Head of caudate nucleus (tissue), 42 donors: ENCODE results near the gene ZNF853.
"Not testable (repeated sequence)": the region's sequence is repeated elsewhere in the genome, so short reads cannot be mapped to it uniquely, and the experiment has no call there.

Source experiments
- DNase-seq, 42 donors: peaks; one replicate each; pipeline versions ENCODE4 v3.0.0 to v3.0.0-alpha.2; 2020 to 2021; ENCODE audit warnings: mixed read lengths in 7 of 42
- intact Hi-C: fragments of 100-400 bp; cut with DNase I; formaldehyde crosslinking; loops from one replicate; pipeline ENCODE4 v1.15.0; 2022

Gene ZNF853

DNA sequence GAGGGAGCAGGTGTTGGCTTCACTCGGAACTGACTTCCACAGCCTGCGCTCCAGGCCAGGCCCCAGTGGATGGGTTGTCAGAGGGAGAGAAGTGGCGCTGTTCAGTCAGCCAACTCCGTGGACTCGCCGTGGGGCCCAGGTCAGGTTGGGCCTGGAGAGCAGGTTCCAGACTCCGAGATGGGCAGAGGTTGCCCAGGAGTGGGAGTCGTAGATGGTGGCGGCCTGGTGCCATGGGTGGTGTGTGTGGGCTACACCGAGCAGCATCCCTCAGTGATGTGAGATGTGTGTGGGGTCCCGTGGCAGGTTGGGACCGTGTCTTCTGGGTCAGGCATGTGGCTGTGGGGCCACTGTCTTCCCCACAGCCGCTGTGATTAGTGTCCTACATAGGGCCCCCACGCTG lies 32.1 kb downstream of the ZNF853 start:
- intact Hi-C loops: loop anchor here (10.0 kb wide), 1 partner anchor 57 kb away; the partner anchor contains the start of gene ZNF12
- DNase-seq: no peak

DNA sequence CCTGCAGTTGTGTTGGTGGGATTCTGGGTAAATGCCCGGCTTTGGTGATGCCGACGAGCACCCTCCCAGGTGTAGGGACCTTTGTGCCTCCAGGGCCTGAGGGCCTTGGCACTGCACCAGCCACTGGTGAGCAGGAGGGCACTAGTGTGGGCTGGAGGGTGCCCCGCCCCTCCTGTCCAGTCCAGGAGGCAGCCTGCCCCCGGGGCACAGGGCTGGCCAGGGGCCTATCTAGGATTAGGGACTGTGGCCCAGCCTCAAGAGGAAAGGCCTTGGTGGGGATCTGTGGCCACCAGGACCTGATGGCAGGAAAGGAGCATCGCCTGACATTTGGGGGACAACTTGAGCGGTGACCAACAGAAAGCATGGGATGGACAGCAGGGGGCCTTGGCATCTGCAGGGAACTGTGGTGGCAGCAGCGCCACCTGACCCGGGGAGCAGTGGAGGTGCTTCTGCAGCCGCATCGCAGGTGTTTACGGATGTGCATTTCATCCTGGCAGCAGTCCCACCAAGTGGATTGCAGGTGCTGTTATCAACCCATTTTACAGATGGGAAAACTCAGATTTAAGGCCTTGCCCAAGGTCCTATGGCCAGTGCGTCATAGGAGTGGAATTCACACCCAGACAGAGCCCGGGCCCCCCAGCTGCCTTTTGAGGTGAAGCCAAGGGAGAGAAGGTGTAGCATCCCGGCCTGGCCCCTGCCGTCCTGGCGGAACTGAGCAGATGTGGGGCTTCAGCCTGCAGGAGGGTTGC lies 32.8 kb downstream of the ZNF853 start:
- intact Hi-C loops: loop anchor here (10.0 kb wide), 1 partner anchor 57 kb away; the partner anchor contains the start of gene ZNF12
- peak in 2 of 42 donors; percentile 3 to 19 for DNase-seq

DNA sequence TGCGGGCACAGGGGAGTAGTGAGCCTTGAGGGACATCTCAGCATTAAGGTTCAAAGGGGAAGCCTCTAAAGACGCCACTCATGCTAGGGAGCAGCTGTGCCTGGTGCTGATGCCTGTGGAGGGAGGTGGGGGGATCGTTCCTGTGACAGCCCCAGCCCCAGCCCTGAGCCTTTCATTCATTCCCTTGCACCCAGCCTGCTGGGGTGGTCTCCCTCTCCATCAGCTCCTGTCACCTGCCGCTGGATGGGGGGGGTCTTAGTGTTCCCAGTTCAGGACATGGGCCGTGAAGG lies 33.4 kb downstream of the ZNF853 start:
- intact Hi-C loops: loop anchor here (10.0 kb wide), 1 partner anchor 56 kb away; the partner anchor contains the start of gene ZNF12
- peak in 1 of 42 donors; percentile 18 for DNase-seq

DNA sequence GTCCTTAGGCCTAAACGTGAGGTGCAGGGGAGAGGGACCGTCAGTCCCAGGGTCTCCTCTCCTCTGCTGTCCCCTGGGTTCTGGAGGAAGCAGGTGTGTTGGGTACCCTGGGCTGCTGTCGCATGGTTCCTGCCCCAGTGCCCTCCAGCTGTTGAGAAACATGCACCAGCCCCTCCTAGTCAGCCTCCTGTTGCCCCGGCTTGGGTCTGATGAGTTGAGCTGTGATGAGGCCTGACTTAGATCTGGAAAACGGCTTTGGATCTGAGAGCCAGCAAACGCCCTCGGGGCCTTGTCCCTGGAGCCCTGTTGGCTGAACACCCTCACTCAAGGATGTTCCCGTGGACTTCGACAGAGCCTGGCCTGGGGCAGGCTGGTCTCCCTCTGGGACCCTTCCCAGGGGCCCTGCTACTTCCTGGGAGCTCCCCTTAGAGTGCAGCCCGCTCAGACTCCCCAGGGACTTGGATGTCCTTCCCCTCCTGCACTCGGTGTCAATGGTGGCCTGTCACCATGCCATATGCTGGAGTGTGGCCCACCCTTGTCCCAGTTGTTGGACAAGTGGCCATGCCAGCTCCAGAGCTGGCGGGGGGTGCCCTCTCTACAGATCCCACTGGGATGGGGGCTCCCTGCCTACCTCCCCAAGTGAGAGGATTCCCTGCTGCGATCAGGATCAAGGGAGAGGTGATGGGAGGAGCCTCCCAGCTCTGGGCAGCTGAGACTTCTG lies 34.0 kb downstream of the ZNF853 start:
- peak in 4 of 42 donors; percentile 1 to 20 (median 8) for DNase-seq
- intact Hi-C loops: loop anchor here (10.0 kb wide), 1 partner anchor 55 kb away; the partner anchor contains the start of gene ZNF12

DNA sequence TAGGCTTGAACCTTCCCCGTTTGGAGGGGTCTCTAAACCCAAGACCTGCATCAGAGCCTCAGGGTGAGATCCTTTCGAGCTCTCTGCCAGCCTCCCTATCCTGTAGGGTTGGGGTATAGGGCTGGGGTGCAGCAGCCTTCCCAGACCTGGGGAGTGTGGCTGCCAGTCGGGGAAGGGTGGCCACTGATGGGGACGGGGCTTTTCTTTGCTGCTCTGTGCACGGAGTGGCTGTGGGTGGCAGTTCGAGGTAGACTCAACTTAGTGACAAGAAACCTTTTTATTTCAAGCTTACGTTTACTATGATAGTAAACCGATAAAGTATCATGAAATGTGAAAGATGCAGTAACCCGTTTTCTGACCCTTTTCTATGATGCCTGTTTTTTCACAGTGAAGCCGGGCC lies 34.7 kb downstream of the ZNF853 start:
- DNase-seq: peak in 2 of 42 donors; percentile 2 to 6

DNA sequence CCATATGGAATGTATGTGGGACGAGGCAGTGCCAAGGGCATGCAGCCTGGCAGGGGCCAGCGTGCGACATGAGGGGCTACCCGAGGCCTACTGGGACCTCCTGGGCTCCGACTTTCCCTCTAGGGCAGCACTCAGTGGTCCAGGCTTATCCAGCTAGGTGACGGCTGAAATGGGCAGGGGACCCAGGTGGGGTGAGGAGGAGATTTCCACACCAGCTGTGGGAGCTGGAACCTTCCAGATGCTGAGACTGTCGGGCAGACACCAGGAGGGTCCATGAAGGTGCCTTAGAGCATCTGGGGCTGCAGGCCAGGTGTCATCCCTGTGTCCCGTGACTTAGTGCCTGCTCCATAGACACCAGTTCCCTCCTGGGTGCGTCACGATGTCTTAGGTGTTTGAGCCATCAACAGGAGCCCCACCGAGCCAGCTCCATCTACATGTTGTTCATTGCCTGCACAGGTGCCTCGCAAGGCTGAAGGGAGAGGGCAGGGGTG lies 35.2 kb downstream of the ZNF853 start:
- DNase-seq: peak in 8 of 42 donors; percentile 1 to 22 (median 8)
- intact Hi-C loops: no loop called here

More for the DNA sequence above, 34.7 kb downstream of the ZNF853 start:
- intact Hi-C loops: no loop called here

DNA sequence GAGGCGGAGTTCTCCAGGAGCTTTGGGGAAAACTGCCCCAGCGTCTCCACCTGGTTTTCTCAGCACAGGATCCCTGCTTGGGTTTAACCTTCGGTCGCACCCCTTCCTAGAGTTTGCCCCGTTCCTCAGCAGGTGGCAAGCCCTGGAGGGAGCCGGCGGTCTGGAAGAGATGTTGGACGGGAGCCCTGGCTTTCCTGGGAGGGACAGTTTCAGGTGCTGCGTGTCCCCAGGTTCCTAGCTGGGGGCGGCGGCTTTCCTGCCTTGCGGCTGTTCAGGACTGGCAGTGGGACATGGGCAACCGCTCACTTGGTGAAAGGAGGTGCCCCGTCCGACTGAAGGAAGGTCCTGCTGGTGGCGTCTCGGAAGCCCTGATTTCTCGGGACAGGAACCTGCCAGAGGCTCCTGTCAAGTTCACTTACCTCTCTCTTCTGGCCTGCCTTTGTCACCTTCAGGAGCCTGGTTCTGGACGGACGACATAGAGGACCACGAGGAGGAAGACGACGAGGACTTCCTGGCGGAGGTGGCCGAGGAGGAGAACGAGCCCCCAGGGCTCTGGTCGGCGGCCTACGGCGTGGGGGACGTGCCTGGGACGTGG lies 36.5 kb downstream of the ZNF853 start:
- intact Hi-C loops: no loop called here
- peak in 13 of 42 donors; percentile 3 to 39 (median 11) for DNase-seq

DNA sequence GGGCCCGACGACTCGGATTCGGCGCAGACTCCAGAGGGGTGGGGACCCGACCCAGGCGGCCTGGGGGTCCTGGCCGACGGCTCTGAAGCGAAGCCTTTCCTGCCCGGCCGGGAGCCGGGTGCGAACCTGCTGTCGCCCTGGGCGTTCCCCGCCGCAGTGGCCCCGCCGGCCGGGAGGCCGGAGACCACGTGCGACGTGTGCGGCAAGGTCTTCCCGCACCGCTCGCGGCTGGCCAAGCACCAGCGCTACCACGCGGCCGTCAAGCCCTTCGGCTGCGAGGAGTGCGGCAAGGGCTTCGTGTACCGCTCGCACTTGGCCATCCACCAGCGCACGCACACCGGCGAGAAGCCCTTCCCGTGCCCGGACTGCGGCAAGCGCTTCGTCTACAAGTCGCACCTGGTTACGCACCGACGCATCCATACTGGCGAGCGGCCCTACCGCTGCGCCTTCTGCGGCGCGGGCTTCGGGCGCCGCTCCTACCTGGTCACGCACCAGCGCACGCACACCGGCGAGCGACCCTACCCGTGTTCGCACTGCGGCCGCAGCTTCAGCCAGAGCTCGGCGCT lies 37.1 kb downstream of the ZNF853 start:
- DNase-seq: peak in 9 of 42 donors; percentile 3 to 24 (median 12)

DNA sequence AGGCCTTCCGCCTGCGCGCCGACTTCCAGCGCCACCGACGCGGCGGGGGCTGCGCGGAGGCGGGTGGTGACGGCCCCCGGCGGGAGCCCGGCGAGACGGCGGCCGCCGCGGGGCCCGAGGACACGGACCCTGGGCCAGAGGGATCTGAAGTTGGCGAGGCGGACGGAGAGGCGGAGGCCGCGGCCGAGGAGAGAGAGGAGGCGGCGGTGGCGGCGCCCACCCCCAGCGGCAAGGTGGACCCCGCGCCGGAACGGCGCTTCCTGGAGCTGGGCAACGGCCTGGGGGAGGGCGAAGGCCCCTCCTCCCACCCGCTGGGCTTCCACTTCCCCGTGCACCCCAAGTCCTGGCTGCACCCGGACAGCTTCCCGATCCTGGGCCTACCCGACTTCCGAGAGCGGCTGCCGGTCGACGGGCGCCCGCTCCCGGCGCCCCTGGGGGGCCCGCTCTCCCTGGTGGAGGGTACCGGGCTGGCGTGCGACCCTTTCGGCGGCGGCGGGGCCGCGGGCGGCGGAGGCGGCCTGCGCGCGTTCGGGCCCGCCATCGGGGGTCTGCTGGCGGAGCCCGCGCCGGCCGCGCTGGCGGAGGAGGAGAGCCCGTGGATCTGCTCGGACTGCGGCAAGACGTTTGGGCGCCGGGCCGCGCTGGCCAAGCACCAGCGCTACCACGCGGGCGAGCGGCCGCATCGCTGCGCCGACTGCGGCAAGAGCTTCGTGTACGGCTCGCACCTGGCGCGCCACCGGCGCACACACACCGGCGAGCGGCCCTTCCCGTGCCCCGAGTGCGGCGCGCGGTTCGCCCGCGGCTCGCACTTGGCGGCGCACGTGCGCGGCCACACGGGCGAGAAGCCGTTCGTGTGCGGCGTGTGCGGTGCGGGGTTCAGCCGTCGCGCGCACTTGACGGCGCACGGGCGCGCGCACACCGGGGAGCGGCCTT lies 37.9 kb downstream of the ZNF853 start:
- intact Hi-C loops: no loop called here
- DNase-seq: peak in 9 of 42 donors; percentile 0 to 29 (median 5)

More for the DNA sequence above, 37.1 kb downstream of the ZNF853 start:
- intact Hi-C loops: no loop called here

DNA sequence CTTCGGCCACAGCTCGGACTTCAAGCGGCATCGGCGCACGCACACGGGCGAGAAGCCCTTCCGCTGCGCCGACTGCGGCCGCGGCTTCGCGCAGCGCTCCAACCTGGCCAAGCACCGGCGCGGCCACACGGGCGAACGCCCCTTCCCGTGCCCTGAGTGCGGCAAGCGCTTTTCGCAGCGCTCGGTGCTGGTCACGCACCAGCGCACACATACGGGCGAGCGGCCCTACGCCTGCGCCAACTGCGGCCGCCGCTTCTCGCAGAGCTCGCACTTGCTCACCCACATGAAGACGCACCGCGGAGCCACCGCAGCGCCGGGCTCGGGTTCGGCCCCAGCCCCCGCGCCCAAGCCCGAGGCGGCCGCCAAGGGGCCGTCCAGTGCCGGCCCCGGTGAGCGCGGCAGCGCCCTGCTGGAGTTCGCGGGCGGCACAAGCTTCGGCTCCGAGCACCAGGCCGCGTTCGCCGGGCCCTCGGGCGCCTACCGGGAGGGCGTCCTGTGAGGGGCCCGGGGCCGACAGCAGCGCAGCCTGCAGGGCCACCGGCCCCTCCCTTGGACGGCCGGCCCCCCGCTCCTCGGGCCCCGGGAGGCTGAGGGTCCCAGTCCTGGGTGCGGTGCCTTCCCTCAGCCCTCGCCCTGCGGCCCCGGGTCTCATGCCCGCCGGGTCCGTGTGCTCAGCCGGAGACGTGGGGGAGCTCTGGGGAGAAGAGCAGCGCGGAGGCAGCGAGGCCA lies 38.9 kb downstream of the ZNF853 start:
- intact Hi-C loops: no loop called here
- peak in 6 of 42 donors; percentile 0 to 15 (median 5) for DNase-seq

DNA sequence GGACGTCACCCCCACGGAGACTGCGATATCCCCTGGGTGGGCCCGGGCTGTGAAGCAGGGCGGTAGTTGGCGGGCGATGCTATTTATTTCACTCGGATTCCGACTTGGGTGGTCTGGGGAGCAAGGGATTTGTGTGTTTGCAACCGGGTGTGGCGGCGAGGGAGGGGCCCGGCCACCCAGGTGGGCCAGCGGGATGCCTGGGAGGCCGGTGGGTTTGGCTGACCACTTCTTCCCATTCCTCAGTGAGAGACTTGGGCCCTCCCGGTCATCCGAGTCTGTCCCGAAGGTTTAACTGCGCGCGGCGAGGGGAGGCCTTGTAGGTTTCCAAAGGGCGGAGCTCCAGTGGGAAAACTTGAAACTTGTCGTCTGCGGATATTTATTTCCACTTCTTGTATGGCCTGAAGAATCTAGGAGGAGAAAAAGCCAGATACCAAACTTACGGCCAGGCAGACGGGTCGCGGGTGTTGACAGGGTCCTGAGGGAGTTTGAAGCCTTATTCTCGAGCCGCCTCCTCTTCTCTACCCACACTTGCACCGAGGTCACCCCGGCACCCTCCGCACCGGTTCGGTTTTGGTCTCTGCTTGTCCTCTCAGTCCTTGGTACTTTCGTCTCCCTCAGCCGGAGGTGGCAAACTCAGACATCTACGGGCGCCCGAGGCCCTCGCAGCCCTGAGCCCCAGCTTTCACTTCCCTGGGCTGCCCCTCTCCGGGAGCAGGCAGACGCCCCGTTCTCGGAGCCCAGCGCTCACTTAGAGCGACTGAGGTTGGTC lies 39.6 kb downstream of the ZNF853 start:
- DNase-seq: peak in 6 of 42 donors; percentile 8 to 22 (median 13)
- intact Hi-C loops: no loop called here

DNA sequence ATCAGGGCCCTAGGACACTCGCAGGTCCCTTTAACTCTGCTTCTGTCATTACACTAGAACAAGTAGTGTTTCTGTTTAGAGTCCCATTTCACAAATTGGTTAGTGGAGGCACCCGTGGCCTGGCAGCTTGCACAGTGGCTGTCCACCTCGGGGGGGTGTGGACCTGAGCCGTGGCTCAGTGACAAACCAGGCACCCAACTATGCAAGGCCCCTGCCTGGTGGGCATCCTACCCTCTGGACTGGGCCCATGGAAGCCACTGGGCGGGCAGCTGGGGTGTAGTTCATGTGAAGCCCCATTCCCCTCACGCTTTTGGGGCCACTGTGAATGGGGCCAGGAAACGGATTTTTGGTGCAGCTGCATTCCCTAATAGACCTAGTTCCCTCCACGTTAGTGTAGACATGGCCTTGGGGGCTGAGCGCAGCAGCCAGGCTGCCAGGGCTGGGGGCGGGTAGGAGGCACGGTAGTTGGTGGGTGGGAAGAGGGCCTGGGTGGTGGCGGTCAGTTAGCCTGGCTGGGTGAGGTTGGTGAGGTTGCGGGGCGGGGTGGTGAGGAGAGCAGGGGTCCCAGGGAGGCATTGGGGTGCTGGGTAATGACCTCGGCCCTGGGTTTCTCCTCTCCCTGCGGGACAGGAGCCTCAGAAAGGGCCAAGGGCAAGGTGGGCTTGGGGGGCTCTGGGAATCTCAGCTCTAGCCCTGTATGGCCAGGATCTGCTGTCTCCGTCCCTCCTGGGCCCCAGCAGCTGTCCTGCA lies 40.4 kb downstream of the ZNF853 start:
- intact Hi-C loops: no loop called here
- peak in 5 of 42 donors; percentile 6 to 12 (median 10) for DNase-seq

DNA sequence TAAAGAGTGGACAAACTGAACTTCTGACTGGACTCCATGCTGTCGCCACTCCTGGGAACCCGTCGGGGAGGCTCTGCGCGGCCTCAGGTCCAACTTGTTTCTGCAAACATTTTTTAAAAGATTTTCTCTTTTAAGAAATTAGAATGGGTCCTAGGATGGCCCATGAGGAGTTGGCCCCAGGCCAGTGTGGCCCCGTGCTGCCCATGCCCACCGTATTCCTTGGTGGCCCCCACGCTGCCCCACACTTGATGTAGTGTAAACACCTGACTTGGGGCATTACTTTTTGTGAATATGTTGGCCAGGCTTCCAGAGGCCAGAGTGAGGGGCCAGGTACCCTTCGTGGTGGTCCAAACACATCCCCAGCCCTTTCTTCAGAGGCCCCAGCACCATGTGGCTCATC lies 41.0 kb downstream of the ZNF853 start:
- peak in 5 of 42 donors; percentile 7 to 22 (median 15) for DNase-seq
- intact Hi-C loops: no loop called here

DNA sequence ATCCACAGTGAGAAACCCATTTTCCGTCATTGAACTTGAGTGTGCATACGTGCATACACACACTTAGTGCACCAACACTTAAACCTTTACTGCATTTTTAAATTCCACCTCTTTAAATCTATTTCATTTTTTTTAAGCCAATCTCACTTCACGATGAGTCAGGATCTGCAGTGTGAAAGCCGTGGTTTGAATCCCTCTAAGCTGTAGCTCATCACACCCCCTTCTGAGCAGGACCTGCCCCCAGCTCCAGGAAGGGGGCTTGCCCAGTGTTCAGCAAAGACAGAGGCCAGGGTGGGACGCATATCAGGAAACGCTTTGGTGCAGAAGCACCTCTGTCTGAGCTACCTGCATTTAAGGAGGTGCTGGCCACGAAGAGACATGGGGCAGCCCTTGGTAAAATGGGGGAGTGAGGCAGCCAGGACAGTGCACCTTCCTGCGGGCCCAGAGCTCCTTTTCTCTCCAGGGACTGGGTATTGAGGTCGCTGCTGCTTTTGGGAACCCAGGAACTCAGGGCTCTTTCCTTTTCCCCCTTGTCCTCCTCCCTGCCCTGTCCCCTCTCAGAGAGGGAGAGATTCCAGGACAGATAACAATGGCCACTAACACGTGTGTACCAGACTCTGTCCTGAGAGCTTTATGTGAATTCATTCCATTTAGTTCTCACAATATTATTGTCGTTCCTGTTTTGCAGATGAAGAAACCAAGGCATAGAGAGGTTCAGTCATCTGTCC lies 43.4 kb downstream of the ZNF853 start:
- peak in 1 of 42 donors; percentile 16 for DNase-seq
- intact Hi-C loops: no loop called here

DNA sequence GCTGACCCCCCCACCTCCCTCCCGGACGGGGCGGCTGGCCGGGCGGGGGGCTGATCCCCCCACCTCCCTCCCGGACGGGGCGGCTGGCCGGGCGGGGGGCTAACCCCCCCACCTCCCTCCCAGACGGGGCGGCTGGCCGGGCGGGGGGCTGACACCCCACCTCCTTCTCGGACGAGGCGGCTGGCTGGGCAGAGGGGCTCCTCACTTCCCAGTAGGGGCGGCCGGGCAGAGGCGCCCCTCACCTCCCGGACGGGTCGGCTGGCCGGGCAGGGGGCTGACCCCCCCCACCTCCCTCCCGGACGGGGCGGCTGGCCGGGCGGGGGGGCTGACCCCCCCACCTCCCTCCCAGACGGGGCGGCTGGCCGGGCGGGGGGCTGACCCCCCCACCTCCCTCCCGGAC lies 55.4 kb downstream of the ZNF853 start:
- DNase-seq, intact Hi-C loops: not testable (repeated sequence)
